Measurements from ENCODE around the gene GCH1.
A peak's percentile ranks its signal among the peaks of the same experiment; 100 is the strongest.
"Not testable (repeated sequence)": the region's sequence is repeated elsewhere in the genome, so short reads cannot be mapped to it uniquely, and the experiment has no call there.

GCH1 gene

GRCh38 chr14:54817506-54817905, 85.1 kb downstream of the GCH1 start:
- DNase-seq = no peak

GRCh38 chr14:54816450-54816849, 86.2 kb downstream of the GCH1 start:
- no peak for DNase-seq

- no peak for DNase-seq
Measured at GRCh38 chr14:54815515-54815914, 87.1 kb downstream of the GCH1 start.

- DNase-seq = no peak
Measured at GRCh38 chr14:54815016-54815415, 87.6 kb downstream of the GCH1 start.

- DNase-seq = no peak
Measured at GRCh38 chr14:54814076-54814475, 88.5 kb downstream of the GCH1 start.

- no peak for DNase-seq
Measured at GRCh38 chr14:54813081-54813480, 89.5 kb downstream of the GCH1 start.

- DNase-seq = no peak
Measured at GRCh38 chr14:54812617-54813016, 90.0 kb downstream of the GCH1 start.

- no peak for DNase-seq
Measured at GRCh38 chr14:54809767-54810166, 92.9 kb downstream of the GCH1 start.

- DNase-seq = no peak
Measured at GRCh38 chr14:54808326-54809161, 94.1 kb downstream of the GCH1 start.

- no peak for DNase-seq
Measured at GRCh38 chr14:54807881-54808280, 94.7 kb downstream of the GCH1 start.

GRCh38 chr14:54807428-54807827, 95.2 kb downstream of the GCH1 start:
- DNase-seq = no peak

GRCh38 chr14:54806616-54807015, 96.0 kb downstream of the GCH1 start:
- DNase-seq = no peak

- DNase-seq = peak; percentile 34 to 66 (median 44)
Measured at GRCh38 chr14:54805445-54806322, 96.9 kb downstream of the GCH1 start.

GRCh38 chr14:54805070-54805444, 97.6 kb downstream of the GCH1 start:
- no peak for DNase-seq

- no peak for DNase-seq
Measured at GRCh38 chr14:54804538-54805041, 98.0 kb downstream of the GCH1 start.

GRCh38 chr14:54803926-54804537, 98.6 kb downstream of the GCH1 start:
- DNase-seq = no peak

- DNase-seq = no peak
Measured at GRCh38 chr14:54803396-54803795, 99.2 kb downstream of the GCH1 start.

- DNase-seq = not testable (repeated sequence)
Measured at GRCh38 chr14:54801482-54801881, 101.1 kb downstream of the GCH1 start.

GRCh38 chr14:54798465-54799124, 104.0 kb downstream of the GCH1 start:
- DNase-seq = no peak

- no peak for DNase-seq
Measured at GRCh38 chr14:54797986-54798385, 104.6 kb downstream of the GCH1 start.

GRCh38 chr14:54797556-54797955, 105.1 kb downstream of the GCH1 start:
- no peak for DNase-seq

- DNase-seq = no peak
Measured at GRCh38 chr14:54796961-54797360, 105.7 kb downstream of the GCH1 start.

- no peak for DNase-seq
Measured at GRCh38 chr14:54794796-54795195, 107.8 kb downstream of the GCH1 start.
